ENCODE data around the gene DAGLA. TPM values are rescaled to one million over a fixed set of nuclear protein-coding genes. Genes with fewer than 3 reads are reported as not detected.

DAGLA gene
- total RNA-seq, 2 donors from 2014 or later: 7.0 to 9.9 TPM

GRCh38 chr11:61752117-61752924 is 72.1 kb downstream of the DAGLA start, which contains the start of gene MYRF:
TSS of gene MYRF (plus strand) at chr11:61752636. CDS start at chr11:61752745, 109 bp downstream.
- Histone ChIP-seq H3K27ac (peak within 1 kb of the TSS; percentile 85 to 97 (median 96)), H3K36me3 (replicated peaks in 1 of 2; ENCODE audit: insufficient read depth in 1 of 2, low read depth in 2 of 2) (no peaks in the 10 kb centered on the region), H3K9me3 (no peaks in the 10 kb centered on the region), H3K4me1 (peaks cover 66% of the 10 kb centered on the region), H3K27me3 (no peaks in the 10 kb centered on the region), H3K4me3 (peak within 1 kb of the TSS; percentile 37 to 44)
- WGBS, 2 donors: 0 to 1% methylated on average over 4 to 81 of the region's 93 CpGs
- TF ChIP-seq POLR2A (IDR thresholded peaks at IDR 0.05) (peak; percentile 23 to 50 (median 26)), CTCF (IDR thresholded peaks at IDR 0.05) (peak; percentile 29 to 97 (median 55))
- intact Hi-C loops (cut with DNase I): no loop called here
- peak; percentile 65 to 80 (median 76) for DNase-seq
- peak; percentile 62 for ATAC-seq

GRCh38 chr11:61752925-61753521 is 72.8 kb downstream of the DAGLA start:
- Histone ChIP-seq H3K9me3 (no peaks in the 10 kb centered on the region), H3K4me3 (peak overlapping the region; percentile 37 to 44), H3K36me3 (replicated peaks in 1 of 2; ENCODE audit: insufficient read depth in 1 of 2, low read depth in 2 of 2) (no peaks in the 10 kb centered on the region), H3K4me1 (peaks cover 66% of the 10 kb centered on the region), H3K27me3 (no peaks in the 10 kb centered on the region), H3K27ac (peak overlapping the region; percentile 85 to 97 (median 96))
- 10 to 17% methylated on average over 12 to 17 of the region's 17 CpGs for WGBS, 2 donors
- peak in 1 of 4 donors; percentile 35 for DNase-seq
- intact Hi-C loops (cut with DNase I): no loop called here
- TF ChIP-seq CTCF (IDR thresholded peaks at IDR 0.05) (peak in 1 of 7 experiments; percentile 11), POLR2A (IDR thresholded peaks at IDR 0.05) (no peak)
- ATAC-seq: no peak

GRCh38 chr11:61753672-61754071 is 73.5 kb downstream of the DAGLA start:
- H3K4me3 ChIP-seq: no peak overlapping the region

GRCh38 chr11:61754534-61755482 is 74.6 kb downstream of the DAGLA start:
- WGBS, 2 donors: 43 to 56% methylated on average over 16 to 17 of the region's 31 CpGs
- TF ChIP-seq POLR2A (IDR thresholded peaks at IDR 0.05) (peak in 2 of 3 donors; percentile 19 to 27), CTCF (IDR thresholded peaks at IDR 0.05) (no peak)
- ATAC-seq (no peak), DNase-seq (peak; percentile 45 to 66 (median 56))
- Histone ChIP-seq H3K27me3 (no peaks in the 10 kb centered on the region), H3K4me1 (peaks cover 69% of the 10 kb centered on the region), H3K27ac (peak overlapping the region; percentile 85 to 97 (median 96)), H3K9me3 (no peaks in the 10 kb centered on the region), H3K4me3 (no peak overlapping the region), H3K36me3 (replicated peaks in 1 of 2; ENCODE audit: insufficient read depth in 1 of 2, low read depth in 2 of 2) (no peaks in the 10 kb centered on the region)
- intact Hi-C loops (cut with DNase I): no loop called here

More at GRCh38 chr11:61753672-61754071, 73.5 kb downstream of the DAGLA start:
- Histone ChIP-seq H3K9me3 (no peaks in the 10 kb centered on the region), H3K36me3 (replicated peaks in 1 of 2; ENCODE audit: insufficient read depth in 1 of 2, low read depth in 2 of 2) (no peaks in the 10 kb centered on the region), H3K27me3 (no peaks in the 10 kb centered on the region), H3K27ac (peak overlapping the region; percentile 85 to 97 (median 96)), H3K4me1 (peaks cover 69% of the 10 kb centered on the region)
- DNase-seq (no peak), ATAC-seq (no peak)
- intact Hi-C loops (cut with DNase I): no loop called here
- WGBS, 2 donors: 42 to 49% methylated on average over 5 of the region's 5 CpGs
- TF ChIP-seq POLR2A (IDR thresholded peaks at IDR 0.05): no peak
